ENCODE results near the gene RXFP1. TPM values are rescaled to one million over a fixed set of nuclear protein-coding genes. Genes with fewer than 3 reads are reported as not detected.

RXFP1 gene
- total RNA-seq, 6 experiments from 2014 or later, result not detected

DNA sequence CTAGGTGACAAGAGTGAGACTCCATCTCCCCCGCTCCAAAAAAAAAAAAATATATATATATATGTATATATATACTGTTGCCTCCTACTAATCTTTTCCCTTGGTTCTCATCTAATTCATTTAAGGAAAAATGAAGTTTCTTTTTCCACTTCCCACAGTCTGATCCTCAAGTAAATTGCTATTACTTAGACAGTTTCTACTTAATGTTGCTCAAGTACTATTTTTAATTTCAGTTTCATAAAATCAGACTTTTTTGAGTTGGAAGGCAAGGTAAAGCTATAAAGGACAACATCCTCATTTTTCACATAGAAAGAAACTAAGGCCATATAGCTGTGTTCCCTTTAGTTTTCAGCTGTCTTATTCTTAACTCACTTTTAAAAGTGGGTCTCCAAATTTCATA, 5.8 kb downstream of the RXFP1 start:
- no peaks in the 10 kb centered on the region for H3K9me3 Mint-ChIP-seq
- TF ChIP-seq, protein P1, sequence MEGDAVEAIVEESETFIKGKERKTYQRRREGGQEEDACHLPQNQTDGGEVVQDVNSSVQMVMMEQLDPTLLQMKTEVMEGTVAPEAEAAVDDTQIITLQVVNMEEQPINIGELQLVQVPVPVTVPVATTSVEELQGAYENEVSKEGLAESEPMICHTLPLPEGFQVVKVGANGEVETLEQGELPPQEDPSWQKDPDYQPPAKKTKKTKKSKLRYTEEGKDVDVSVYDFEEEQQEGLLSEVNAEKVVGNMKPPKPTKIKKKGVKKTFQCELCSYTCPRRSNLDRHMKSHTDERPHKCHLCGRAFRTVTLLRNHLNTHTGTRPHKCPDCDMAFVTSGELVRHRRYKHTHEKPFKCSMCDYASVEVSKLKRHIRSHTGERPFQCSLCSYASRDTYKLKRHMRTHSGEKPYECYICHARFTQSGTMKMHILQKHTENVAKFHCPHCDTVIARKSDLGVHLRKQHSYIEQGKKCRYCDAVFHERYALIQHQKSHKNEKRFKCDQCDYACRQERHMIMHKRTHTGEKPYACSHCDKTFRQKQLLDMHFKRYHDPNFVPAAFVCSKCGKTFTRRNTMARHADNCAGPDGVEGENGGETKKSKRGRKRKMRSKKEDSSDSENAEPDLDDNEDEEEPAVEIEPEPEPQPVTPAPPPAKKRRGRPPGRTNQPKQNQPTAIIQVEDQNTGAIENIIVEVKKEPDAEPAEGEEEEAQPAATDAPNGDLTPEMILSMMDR (IDR thresholded peaks at IDR 0.05), result no peak
- no peak overlapping the region for H3K4me3 Mint-ChIP-seq
- no peak overlapping the region for H3K27ac Mint-ChIP-seq
- no peak for DNase-seq
- H3K27me3 Mint-ChIP-seq (ENCODE audit: insufficient read depth), result peaks cover 7% of the 10 kb centered on the region
- no peaks in the 10 kb centered on the region for H3K36me3 Mint-ChIP-seq (ENCODE audit: low read depth)
- H3K4me1 Mint-ChIP-seq (ENCODE audit: low read depth), result 0 out of 2 replicates have a peak, but pooled peaks cover 4% of the 10 kb centered on the region

DNA sequence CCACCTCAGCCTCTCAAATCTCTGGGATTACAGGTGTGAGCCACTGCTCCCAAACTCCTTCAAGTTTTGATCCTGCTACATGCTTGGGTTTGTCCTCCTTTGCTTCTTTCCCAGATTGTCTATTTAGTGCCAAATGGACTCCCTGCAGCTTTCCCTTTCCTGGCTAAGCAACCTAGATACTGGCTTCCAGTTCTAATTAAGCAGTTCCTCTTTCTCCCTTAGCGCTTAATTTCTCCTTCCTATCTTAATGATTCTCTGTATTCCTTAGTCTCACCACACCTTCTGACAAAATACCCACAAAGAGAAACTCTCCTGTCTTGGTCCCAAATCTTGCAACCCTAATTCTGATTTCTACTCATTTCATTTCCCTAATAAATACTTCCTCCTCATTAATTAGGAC, 7.8 kb downstream of the RXFP1 start:
- no peak overlapping the region for H3K27ac Mint-ChIP-seq
- H3K27me3 Mint-ChIP-seq (ENCODE audit: insufficient read depth), result peaks cover 7% of the 10 kb centered on the region
- TF ChIP-seq, protein P1 (IDR thresholded peaks at IDR 0.05), result no peak
- DNase-seq, result no peak
- H3K4me1 Mint-ChIP-seq (ENCODE audit: low read depth), result 0 out of 2 replicates have a peak, but pooled peaks cover 4% of the 10 kb centered on the region
- H3K36me3 Mint-ChIP-seq (ENCODE audit: low read depth), result no peaks in the 10 kb centered on the region
- no peak overlapping the region for H3K4me3 Mint-ChIP-seq
- no peaks in the 10 kb centered on the region for H3K9me3 Mint-ChIP-seq

DNA sequence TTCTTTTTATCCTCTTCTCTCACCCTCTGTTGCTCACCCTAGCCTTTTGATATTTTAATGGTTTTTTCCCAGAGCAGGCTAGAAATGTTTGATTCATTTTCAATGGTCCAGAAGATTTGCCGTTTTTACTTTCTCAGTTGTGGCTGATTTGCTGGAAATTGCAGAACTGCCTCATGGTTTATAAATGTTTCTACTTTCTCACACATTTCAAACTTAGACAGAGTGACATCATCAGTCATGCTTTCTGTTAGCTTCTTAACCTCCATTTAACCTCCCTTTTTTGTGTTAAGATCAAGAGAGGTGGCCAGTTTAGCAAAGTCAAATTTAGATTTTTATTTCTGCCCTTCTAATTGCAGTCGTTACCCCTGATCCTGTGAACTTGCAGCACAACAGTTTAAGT, 8.7 kb downstream of the RXFP1 start:
- Mint-ChIP-seq H3K27ac (no peak overlapping the region), H3K4me1 (ENCODE audit: low read depth) (peaks cover 11% of the 10 kb centered on the region), H3K9me3 (no peaks in the 10 kb centered on the region), H3K36me3 (ENCODE audit: low read depth) (no peaks in the 10 kb centered on the region), H3K27me3 (ENCODE audit: insufficient read depth) (peaks cover 7% of the 10 kb centered on the region), H3K4me3 (no peak overlapping the region)
- TF ChIP-seq, protein P1 (IDR thresholded peaks at IDR 0.05), result no peak
- no peak for DNase-seq

DNA sequence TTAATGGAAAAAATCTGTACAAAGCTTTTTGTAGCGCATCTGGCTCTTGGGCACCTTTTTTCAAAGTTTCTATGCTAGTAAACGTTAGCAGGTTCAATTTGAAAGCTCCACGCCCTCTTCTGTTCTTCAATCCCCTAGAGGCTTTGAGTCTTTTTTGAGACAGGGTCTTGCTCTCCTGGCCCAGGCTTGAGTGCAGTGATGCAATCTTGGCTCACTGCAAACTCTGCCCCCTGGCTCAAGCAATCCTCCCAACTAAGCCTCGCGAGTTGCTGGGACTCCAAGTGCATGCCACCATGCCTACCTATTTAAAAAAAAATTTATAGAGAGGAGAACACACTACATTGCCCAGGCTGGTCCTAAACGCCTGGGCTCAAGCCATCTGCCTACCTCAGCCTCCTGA, 9.2 kb downstream of the RXFP1 start:
- no peak overlapping the region for H3K4me3 Mint-ChIP-seq
- H3K4me1 Mint-ChIP-seq (ENCODE audit: low read depth), result peaks cover 16% of the 10 kb centered on the region
- no peaks in the 10 kb centered on the region for H3K9me3 Mint-ChIP-seq
- no peaks in the 10 kb centered on the region for H3K36me3 Mint-ChIP-seq (ENCODE audit: low read depth)
- peaks cover 7% of the 10 kb centered on the region for H3K27me3 Mint-ChIP-seq (ENCODE audit: insufficient read depth)
- no peak for DNase-seq
- H3K27ac Mint-ChIP-seq, result no peak overlapping the region
- TF ChIP-seq, protein P1 (IDR thresholded peaks at IDR 0.05), result no peak

DNA sequence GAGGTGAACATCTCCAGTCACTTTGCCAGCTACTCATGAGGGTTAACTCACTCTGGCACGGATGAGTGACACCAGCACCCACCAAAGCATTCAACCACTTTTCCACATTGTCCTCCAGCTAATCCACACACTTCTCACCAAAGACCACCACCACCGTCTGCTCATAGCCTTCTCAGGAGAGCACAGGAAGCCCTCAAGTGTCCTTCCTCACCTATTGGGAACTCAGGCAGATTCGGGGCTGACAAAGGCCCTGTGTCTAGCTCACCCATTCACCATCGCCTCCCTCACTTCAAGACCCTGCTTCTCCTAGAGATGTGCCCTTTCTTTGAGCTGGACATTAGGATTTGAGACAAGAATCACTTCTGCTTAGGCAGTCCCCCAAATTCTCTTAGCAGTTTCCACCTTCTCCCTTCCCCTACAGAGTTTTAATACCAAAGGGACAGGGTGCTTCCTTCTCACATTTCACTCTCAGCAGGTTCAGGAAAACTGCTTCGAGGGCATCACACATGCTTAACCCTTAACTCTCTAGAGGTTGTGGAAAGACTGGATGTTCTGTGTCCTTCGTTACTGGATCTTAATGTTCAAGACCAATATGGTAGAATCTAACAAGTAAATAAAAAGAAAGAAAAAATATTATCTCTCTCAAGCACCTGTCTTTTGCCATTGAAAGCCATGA, 11.0 kb downstream of the RXFP1 start:
- Mint-ChIP-seq H3K9me3 (no peaks in the 10 kb centered on the region), H3K4me1 (ENCODE audit: low read depth) (peaks cover 18% of the 10 kb centered on the region), H3K27ac (no peak overlapping the region), H3K27me3 (ENCODE audit: insufficient read depth) (peaks cover 5% of the 10 kb centered on the region), H3K36me3 (ENCODE audit: low read depth) (no peaks in the 10 kb centered on the region), H3K4me3 (no peak overlapping the region)
- TF ChIP-seq, protein P1 (IDR thresholded peaks at IDR 0.05), result no peak
- no peak for DNase-seq
